Measurements from ENCODE around the gene CLEC18A.
"Not testable (repeated sequence)": the region's sequence is repeated elsewhere in the genome, so short reads cannot be mapped to it uniquely, and the experiment has no call there.

CLEC18A gene

DNA sequence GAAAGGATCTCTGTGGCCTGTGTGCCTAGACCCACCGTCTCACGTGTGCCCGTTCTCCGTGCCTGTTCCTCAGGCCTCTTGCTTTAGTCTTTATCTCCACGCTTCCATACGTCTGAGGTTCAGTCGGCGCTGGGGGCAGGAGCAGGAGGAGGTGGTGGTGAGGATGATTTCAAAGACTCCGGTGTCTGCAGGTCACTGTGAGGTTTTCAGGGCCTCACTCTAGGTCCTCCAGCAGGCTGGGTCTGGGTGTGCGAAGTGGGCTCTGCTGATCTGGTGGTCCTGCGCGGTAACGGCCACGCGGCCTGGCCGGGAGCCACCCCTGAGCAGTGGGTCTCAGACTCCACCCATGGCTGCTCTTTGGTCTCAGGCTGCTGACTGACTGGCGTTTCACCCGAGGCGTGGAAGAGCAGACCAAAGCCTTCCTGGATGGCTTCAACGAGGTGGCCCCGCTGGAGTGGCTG, 14.4 kb upstream of the CLEC18A start:
- H3K9me3 Mint-ChIP-seq, result no peaks in the 10 kb centered on the region
- no peak for ATAC-seq

DNA sequence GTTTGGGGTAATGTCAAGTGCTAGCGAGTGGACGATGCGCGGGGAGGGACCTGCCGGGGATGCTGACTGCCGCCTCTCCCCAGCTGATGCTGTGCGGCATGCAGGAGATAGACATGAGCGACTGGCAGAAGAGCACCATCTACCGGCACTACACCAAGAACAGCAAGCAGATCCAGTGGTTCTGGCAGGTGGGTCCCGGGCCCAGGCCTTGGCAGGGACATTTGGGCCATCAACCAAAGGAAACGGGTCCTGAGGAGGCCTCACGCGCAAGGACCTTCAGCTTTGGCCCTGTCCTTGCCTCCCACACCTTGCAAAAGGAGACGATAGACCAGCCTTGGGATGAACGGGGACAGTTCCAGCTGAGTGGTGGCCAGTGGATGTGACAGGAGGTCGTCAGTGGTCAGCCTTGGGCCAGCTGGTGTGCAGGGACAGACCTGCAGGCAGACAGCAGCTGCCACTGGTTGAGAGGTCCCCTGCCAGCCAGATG, 13.6 kb upstream of the CLEC18A start:
- Mint-ChIP-seq H3K4me1 (no peaks in the 10 kb centered on the region), H3K27ac (peak overlapping the region; percentile 42), H3K4me3 (no peak overlapping the region), H3K9me3 (no peaks in the 10 kb centered on the region), H3K27me3 (no peaks in the 10 kb centered on the region), H3K36me3 (peaks cover 78% of the 10 kb centered on the region)
- no peak for ATAC-seq

More for the DNA sequence above, 14.4 kb upstream of the CLEC18A start:
- no peak overlapping the region for H3K4me3 Mint-ChIP-seq
- no peaks in the 10 kb centered on the region for H3K4me1 Mint-ChIP-seq
- no peaks in the 10 kb centered on the region for H3K27me3 Mint-ChIP-seq
- H3K27ac Mint-ChIP-seq, result no peak overlapping the region
- H3K36me3 Mint-ChIP-seq, result peaks cover 85% of the 10 kb centered on the region

DNA sequence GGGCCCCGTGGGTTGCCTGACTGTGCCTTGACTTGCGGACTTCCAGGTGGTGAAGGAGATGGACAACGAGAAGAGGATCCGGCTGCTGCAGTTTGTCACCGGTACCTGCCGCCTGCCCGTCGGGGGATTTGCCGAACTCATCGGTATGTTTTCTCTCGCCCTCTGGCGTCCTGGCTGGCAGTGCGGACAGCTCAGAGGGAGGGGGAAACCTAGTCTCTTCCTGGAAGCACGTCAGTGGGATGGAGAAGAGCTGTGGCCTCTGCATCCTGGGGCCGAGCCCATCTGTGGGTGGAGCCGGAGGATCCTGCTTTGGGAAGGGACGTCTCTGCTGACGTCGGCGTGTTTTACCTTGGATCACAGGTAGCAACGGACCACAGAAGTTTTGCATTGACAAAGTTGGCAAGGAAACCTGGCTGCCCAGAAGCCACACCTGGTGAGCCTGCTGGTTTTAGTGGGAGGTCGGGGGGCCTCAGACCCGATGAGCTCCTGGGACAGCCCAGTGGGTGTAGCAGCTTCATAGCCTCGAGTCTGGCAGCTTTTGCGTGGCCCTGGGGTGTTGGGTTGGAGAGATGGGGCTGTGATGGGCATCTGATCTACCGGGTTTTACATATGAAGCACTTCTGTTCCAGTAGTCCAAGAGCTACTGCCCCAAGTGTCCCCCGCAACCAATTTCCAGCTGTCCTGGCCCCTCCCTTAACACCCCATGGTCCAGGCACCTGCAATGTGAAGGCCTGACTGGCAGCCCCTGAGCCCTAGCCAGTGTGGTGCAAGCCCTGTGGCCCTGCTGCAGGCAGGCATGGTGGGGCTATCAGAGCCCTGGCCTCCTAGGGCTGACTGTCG, 11.9 kb upstream of the CLEC18A start:
- peaks cover 67% of the 10 kb centered on the region for H3K36me3 Mint-ChIP-seq
- no peak for ATAC-seq
- H3K27ac Mint-ChIP-seq, result no peak overlapping the region
- no peaks in the 10 kb centered on the region for H3K9me3 Mint-ChIP-seq
- no peak overlapping the region for H3K4me3 Mint-ChIP-seq
- no peaks in the 10 kb centered on the region for H3K4me1 Mint-ChIP-seq
- H3K27me3 Mint-ChIP-seq, result no peaks in the 10 kb centered on the region

DNA sequence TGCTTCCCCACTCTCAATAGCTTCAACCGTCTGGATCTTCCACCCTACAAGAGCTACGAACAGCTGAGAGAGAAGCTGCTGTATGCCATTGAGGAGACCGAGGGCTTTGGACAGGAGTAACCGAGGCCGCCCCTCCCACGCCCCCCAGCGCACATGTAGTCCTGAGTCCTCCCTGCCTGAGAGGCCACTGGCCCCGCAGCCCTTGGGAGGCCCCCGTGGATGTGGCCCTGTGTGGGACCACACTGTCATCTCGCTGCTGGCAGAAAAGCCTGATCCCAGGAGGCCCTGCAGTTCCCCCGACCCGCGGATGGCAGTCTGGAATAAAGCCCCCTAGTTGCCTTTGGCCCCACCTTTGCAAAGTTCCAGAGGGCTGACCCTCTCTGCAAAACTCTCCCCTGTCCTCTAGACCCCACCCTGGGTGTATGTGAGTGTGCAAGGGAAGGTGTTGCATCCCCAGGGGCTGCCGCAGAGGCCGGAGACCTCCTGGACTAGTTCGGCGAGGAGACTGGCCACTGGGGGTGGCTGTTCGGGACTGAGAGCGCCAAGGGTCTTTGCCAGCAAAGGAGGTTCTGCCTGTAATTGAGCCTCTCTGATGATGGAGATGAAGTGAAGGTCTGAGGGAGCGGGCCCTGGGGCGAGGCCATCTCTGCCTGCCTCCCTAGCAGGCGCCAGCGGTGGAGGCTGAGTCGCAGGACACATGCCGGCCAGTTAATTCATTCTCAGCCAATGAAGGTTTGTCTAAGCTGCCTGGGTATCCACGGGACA, 11.1 kb upstream of the CLEC18A start:
- ATAC-seq, result no peak
- H3K27me3 Mint-ChIP-seq, result no peaks in the 10 kb centered on the region
- no peaks in the 10 kb centered on the region for H3K9me3 Mint-ChIP-seq
- H3K36me3 Mint-ChIP-seq, result peaks cover 60% of the 10 kb centered on the region
- H3K4me3 Mint-ChIP-seq, result no peak overlapping the region
- H3K4me1 Mint-ChIP-seq, result no peaks in the 10 kb centered on the region
- H3K27ac Mint-ChIP-seq, result no peak overlapping the region

DNA sequence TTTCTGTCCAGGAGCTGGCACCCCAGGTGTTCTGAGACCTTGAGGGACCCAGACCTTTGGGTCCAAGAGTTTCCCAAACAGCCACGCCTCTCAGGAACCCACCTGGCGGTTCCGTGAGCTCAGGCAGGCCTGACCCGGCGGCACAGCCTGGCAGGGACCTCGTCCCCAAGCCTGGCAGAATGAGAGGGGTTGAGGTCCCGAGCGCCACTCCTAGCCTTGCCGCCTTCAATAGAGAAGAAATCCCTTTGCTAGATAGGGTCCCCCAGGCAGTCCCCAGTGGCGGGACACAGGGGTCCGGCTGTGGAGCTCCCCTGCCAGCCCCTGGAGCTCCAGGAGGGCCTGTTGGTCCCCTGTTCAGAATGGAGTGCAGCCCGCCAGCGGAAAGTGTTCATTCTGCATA, 10.5 kb upstream of the CLEC18A start:
- ATAC-seq, result no peak
- no peaks in the 10 kb centered on the region for H3K9me3 Mint-ChIP-seq
- no peaks in the 10 kb centered on the region for H3K27me3 Mint-ChIP-seq
- H3K27ac Mint-ChIP-seq, result no peak overlapping the region
- H3K4me3 Mint-ChIP-seq, result no peak overlapping the region
- peaks cover 54% of the 10 kb centered on the region for H3K36me3 Mint-ChIP-seq
- H3K4me1 Mint-ChIP-seq, result no peaks in the 10 kb centered on the region

DNA sequence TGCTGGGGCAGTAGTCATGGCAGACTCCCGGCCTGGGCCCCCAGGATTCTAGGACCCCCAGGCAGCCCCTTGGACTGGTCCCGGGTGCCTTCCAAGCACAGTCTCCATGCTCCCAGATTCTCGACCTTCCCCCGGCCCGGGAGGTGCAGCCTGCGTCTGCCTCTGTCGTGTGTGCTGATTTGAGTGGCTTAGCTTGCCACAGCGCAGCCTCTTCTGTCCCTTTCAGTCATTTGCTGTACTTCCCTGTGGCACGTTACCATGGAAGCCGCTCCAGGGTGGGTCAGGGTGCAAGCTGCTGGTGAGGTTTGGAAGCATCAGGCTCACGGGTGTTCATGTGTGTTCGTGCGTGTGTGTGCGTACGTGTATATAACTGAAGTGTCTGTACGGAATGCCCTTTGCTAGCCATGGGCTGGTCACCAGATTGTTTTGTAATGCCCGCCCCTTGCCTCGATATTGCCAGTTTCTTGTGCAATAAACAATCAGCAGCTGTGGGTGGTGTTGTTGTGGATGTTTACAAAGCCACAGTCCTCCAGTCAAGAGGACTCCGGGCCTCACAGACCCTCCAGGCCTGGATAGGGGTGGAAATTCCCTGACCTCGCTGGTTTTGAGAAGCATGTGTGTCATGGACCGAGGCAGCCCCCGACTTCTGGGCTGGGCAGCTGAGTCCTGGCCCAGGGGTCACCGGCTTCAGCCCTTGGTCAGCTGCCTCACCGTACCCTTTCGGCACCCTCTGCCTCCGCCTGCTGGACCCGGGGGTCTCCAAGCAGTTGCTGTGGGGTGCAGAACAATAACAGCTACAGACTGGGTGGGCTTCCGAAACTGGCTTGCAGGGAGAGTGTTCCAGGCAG, 9.7 kb upstream of the CLEC18A start:
- no peak for ATAC-seq
- Mint-ChIP-seq H3K27ac (no peak overlapping the region), H3K4me3 (no peak overlapping the region), H3K27me3 (no peaks in the 10 kb centered on the region), H3K36me3 (peaks cover 46% of the 10 kb centered on the region), H3K9me3 (no peaks in the 10 kb centered on the region), H3K4me1 (no peaks in the 10 kb centered on the region)

DNA sequence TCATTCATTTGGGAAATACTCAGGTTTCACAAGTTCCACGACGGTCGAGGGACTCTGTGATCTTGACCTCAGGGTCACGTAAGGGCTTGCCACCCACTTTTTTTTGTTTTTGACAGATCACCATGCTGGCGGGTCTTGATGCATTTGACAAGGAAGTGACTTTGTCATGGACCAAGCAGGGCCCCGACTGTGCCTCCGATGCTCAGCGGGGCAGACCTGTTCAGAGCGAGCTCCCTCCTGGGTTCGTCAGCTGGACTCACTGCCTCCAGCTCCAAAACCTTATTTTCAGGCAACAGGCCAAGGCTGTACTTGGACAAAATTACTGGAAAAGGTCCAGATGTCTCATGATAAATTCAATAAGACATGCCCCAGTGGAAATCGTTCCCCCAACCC, 9.0 kb upstream of the CLEC18A start:
- no peak overlapping the region for H3K27ac Mint-ChIP-seq
- H3K4me1 Mint-ChIP-seq, result no peaks in the 10 kb centered on the region
- peaks cover 40% of the 10 kb centered on the region for H3K36me3 Mint-ChIP-seq
- no peak overlapping the region for H3K4me3 Mint-ChIP-seq
- H3K27me3 Mint-ChIP-seq, result no peaks in the 10 kb centered on the region
- no peaks in the 10 kb centered on the region for H3K9me3 Mint-ChIP-seq
- ATAC-seq, result no peak

DNA sequence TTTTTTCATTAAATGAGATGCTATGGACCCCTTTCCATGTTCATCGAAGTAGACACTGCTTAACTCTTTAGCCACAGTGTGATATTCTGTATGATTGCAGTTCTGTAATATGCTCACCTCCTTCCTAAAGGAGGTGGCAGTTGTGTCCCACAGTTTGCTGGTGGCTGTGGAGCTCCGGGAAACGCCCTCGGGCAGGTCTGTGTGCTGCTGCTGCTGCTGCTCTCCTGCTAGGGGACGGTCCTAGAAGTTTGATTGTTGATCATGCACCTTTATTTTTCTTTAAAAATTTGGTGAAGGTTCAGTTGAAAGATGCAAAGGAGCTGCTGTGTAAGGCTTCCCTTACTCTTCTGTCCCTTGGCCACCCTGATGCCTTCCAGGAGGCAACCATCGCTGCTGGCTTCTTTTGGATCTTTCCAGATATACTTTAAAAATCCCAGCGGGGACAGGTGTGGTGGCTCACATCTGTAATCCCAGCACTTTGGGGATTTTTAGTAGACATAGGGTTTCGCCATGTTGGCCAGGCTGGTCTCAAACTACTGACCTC, 8.4 kb upstream of the CLEC18A start:
- Mint-ChIP-seq H3K4me1 (no peaks in the 10 kb centered on the region), H3K9me3 (no peaks in the 10 kb centered on the region), H3K36me3 (peaks cover 33% of the 10 kb centered on the region), H3K4me3 (no peak overlapping the region), H3K27me3 (no peaks in the 10 kb centered on the region), H3K27ac (no peak overlapping the region)
- no peak for ATAC-seq

DNA sequence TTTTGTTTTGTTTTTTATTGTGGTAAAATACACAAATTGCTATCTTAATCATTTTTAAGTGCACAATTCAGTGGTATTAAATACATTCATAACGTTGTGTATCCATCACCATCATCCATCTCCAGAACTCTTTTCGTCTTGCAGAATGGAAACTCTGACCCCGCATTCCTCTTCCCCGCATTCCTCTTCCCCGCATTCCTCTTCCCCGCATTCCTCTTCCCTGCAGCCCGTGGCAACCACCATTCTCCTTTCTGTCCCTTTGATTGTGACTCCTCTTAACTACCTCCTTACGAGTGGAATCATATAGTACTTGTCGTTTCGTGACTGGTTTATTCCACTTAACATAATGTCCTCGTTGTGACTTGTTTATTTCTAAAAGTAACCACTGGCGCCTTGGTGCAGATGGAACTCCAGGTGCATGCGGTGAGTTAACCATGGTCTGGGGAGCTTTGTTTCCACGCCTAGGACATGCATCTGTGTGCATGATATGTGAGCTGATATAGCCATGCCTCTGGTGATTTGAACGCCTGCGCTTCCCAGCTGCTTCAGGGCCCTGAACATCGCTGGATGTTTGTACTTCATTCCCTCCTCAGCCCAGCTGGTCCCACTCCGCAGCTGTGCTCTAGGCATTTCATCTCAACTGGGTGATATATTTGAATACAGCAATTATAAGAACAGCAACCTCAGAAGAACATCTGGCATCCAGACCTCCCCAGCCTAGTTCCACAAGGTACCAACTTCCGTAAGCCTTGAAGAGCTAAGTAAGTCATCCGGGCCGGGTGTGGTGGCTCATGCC, 7.7 kb upstream of the CLEC18A start:
- not testable (repeated sequence) for H3K27ac Mint-ChIP-seq, H3K4me3 Mint-ChIP-seq, ATAC-seq, H3K4me1 Mint-ChIP-seq, H3K27me3 Mint-ChIP-seq, H3K9me3 Mint-ChIP-seq
- peaks cover 26% of the 10 kb centered on the region for H3K36me3 Mint-ChIP-seq

DNA sequence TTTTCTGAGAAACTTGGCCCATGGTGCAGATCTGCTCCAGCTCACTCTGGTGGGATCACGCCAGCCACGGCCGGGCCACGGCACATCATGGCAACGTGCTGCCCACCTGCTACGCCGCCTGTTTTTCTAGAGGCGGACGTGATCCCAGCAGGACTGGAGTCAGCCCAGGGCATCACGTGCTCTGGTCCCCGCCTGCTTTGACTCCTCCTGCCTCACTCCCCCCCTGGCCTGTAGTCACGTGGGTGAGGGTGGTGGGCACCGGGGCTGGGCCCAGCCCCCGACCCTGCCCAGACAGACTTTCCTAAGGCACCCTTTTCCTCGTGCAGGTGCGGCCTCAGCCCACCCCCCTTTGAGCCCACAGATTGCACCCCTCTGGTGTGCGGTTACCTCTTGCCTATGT, 723 bp upstream of the CLEC18A start:
- ATAC-seq, H3K4me3 Mint-ChIP-seq, H3K27ac Mint-ChIP-seq, H3K27me3 Mint-ChIP-seq, H3K36me3 Mint-ChIP-seq, H3K4me1 Mint-ChIP-seq, H3K9me3 Mint-ChIP-seq: not testable (repeated sequence)

DNA sequence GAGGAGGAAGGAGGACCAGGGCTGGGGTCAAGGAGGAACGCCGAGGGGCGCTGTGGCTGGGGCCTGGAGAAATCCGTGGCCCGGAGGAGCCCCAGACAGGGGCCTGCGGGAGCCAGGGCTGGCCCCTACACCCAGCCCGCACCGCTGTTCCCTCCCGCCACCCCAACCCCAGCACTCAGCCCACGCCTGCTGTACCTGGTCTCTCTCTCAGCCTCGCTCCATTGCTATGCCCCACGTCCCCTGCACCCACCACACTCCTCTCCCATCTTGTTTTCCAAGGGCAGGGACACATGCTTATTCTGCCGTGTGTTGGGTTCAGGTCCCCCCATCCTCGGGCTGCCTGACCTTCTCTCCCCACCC, 518 bp downstream of the CLEC18A start:
- H3K9me3 Mint-ChIP-seq, H3K36me3 Mint-ChIP-seq, H3K27ac Mint-ChIP-seq, H3K27me3 Mint-ChIP-seq, H3K4me1 Mint-ChIP-seq, H3K4me3 Mint-ChIP-seq: not testable (repeated sequence)
- ATAC-seq, result peak; percentile 35

DNA sequence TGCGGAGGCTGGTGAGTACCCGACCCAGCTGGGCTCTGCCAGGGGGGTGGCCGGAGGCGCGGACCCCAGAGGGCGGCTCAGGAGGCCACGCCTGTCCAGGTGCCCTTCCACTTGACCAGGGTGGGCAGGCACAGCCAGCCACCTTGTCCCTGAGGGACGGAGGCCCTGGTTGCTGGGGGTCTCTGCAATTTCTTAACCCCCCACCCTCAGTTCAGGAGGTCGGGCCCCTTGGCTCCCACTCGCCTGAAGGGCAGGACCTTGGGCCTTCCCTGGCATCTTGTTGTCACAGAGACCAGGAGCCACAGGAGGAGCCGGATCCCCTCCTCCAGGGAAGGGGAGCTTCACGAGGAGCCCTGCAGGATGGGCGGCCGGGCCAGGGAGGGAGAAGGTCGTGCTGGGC, 982 bp downstream of the CLEC18A start:
- not testable (repeated sequence) for H3K4me1 Mint-ChIP-seq, H3K36me3 Mint-ChIP-seq, H3K27ac Mint-ChIP-seq, H3K27me3 Mint-ChIP-seq, H3K4me3 Mint-ChIP-seq, H3K9me3 Mint-ChIP-seq
- peak; percentile 27 for ATAC-seq

DNA sequence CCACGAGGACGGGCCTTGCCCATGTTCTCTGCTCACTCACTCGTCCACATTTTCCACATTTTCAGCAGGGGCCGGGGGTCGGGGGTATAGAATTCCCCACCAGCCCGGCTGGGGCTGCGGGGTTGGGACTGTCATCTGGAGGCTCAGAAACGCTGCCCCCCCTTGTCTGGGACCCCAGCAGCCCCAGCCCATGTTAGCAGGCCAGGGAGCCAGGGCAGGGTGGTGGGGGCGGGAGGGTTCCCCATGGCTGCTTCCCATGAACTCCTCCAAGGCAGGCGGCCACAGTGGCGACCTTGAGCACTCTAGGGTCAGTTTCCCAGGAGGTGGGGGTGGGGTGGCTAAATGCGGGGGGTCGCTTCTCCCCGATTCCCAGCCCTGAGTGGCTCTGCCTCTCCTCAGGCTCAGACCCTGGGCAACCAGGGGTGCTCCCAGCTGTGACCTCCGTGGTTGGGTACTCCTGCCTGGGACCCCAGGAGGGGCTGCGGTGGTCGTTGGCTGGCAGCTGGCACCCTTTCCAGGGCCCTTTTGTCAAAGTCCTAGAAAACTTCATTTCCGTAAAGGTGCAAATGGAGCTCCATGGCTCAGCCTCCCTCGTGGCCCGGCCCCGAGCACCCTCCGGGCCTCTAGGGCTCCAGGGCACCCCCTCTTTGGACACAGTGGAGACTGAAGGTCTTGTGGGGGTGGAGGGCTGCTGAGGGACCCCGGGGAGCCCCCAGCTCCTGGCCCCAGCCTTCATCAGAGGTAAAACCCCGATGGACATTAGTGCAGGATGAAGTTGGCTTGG, 1.6 kb downstream of the CLEC18A start:
- H3K27me3 Mint-ChIP-seq, H3K4me3 Mint-ChIP-seq, H3K9me3 Mint-ChIP-seq, H3K36me3 Mint-ChIP-seq, ATAC-seq, H3K4me1 Mint-ChIP-seq, H3K27ac Mint-ChIP-seq: not testable (repeated sequence)

DNA sequence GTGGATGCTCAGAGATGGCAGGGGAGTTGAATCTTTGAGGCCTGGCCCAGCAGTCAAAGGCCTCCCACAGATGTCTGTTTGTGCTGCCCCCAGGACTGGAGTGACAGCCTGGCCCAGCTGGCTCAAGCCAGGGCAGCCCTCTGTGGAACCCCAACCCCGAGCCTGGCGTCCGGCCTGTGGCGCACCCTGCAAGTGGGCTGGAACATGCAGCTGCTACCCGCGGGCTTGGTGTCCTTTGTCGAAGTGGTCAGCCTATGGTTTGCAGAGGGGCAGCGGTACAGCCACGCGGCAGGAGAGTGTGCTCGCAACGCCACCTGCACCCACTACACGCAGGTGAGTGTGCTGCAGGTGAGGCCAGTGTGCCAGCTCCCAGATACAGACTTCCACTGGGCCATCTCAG, 3.1 kb downstream of the CLEC18A start:
- not testable (repeated sequence) for H3K4me3 Mint-ChIP-seq, ATAC-seq, H3K27me3 Mint-ChIP-seq, H3K4me1 Mint-ChIP-seq, H3K27ac Mint-ChIP-seq, H3K9me3 Mint-ChIP-seq, H3K36me3 Mint-ChIP-seq
